Measurements from ENCODE around the gene TMEM258. TPM values are rescaled to one million over a fixed set of nuclear protein-coding genes. Genes with fewer than 3 reads are reported as not detected.

TMEM258 gene
- total RNA-seq, 2 donors from 2014 or later = 68.4 to 77.6 TPM

DNA sequence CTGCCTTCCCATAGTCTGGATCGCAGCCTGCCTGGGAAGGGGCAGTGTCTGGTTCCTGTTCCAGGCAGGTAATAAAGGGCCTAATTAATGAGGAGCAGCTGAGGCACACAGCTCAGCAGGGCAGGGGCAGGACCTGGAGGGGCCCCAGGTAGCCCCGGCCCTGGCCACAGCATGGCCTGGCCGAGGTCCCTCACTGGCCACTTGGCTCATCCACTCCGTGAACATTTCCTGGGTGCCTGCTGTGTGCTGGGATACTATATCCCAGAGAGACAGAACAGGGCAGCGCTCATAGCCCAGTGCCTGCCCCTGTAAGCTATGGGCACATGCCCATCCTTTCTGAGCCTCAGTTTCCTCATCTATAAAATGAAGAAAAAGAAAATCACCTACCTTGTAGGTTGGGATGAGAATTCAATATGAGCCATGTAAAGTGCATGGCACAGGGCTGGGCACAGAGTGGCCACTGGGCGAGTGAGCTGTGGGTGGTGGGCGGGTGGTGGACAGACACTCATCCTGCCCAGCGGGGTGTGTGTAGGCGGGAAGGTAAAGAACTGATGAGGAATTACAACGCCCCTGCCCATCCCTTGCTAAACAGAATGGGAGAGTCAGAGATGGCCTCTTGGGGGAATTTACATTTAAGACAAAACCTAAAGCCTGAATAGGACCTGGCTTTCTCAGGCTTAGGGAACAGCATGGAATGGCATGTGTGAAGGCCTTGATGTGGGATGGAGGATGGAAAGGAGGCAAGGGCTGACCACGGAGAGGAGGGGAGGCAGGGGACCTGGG is 30.8 kb downstream of the TMEM258 start:
- Mint-ChIP-seq H3K4me3 (no peak overlapping the region), H3K27ac (no peak overlapping the region), H3K36me3 (ENCODE audit: low read depth) (no peaks in the 10 kb centered on the region), H3K27me3 (no peaks in the 10 kb centered on the region), H3K4me1 (no peaks in the 10 kb centered on the region)
- ATAC-seq (no peak), DNase-seq (no peak)
- H3K9me3 ChIP-seq (ENCODE audit: control insufficient read depth, low read length, poor library complexity, severe bottlenecking) = no peaks in the 10 kb centered on the region

DNA sequence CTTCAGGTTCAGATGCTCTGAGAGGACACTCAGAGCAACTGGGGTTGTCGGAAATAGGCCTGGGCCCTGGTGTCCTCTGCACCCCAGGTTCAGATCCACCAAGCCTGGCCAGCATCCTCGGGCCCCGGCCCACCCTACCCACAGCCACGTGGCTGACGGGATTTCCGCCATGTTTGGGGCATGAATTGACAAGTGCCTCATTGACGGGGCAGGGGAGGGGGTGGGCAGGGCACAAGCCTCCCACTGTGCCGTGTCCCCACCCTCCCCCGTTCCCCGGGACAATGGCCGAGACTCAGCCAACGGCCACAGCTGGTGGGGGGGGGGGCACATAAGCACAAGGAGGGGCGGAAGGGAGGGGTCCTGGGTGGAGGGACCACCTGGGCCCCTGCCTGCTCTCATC is 31.5 kb downstream of the TMEM258 start:
- H3K27me3 Mint-ChIP-seq = no peaks in the 10 kb centered on the region
- peaks cover 5% of the 10 kb centered on the region for H3K4me1 Mint-ChIP-seq
- H3K36me3 Mint-ChIP-seq (ENCODE audit: low read depth) = no peaks in the 10 kb centered on the region
- H3K9me3 ChIP-seq (ENCODE audit: control insufficient read depth, low read length, poor library complexity, severe bottlenecking) = no peaks in the 10 kb centered on the region
- H3K27ac Mint-ChIP-seq = no peak overlapping the region
- ATAC-seq = no peak
- H3K4me3 Mint-ChIP-seq = no peak overlapping the region
- no peak for DNase-seq

DNA sequence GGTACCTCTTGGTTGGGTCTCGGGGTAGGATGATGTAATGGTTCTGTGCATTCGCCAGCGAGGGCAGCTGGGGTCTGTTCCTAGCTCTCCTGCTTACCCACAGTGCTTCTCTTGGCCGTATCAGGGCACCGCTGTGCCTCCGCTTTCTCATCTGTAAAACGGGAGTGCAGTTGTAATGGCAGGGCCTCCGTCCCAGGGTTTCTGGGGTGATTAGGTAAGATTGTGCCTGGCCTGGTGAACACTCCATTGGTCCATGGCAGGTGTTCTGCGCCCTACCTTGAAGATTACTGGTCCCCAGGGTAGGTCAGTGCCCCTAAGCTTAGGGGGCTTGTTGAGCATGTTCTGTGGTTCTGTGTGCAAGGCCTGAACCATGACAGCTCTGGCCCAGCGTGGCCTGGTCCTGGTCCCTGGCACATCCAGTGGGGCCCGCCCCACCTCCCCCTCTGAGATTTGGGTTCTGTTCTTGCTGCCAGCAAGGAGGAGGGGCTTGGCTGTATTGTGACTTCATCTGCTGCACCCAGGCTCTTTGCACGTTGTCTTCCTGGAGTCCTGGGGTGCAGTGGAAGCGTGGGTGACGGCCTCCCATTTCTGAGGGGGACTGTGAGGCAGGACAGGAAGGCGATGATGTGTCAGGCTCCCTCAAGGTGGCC is 35.1 kb downstream of the TMEM258 start:
- Mint-ChIP-seq H3K36me3 (ENCODE audit: low read depth) (no peaks in the 10 kb centered on the region), H3K4me3 (no peak overlapping the region), H3K27me3 (peaks cover 4% of the 10 kb centered on the region), H3K27ac (no peak overlapping the region), H3K4me1 (peaks cover 10% of the 10 kb centered on the region)
- no peaks in the 10 kb centered on the region for H3K9me3 ChIP-seq (ENCODE audit: control insufficient read depth, low read length, poor library complexity, severe bottlenecking)
- ATAC-seq (no peak), DNase-seq (no peak)

DNA sequence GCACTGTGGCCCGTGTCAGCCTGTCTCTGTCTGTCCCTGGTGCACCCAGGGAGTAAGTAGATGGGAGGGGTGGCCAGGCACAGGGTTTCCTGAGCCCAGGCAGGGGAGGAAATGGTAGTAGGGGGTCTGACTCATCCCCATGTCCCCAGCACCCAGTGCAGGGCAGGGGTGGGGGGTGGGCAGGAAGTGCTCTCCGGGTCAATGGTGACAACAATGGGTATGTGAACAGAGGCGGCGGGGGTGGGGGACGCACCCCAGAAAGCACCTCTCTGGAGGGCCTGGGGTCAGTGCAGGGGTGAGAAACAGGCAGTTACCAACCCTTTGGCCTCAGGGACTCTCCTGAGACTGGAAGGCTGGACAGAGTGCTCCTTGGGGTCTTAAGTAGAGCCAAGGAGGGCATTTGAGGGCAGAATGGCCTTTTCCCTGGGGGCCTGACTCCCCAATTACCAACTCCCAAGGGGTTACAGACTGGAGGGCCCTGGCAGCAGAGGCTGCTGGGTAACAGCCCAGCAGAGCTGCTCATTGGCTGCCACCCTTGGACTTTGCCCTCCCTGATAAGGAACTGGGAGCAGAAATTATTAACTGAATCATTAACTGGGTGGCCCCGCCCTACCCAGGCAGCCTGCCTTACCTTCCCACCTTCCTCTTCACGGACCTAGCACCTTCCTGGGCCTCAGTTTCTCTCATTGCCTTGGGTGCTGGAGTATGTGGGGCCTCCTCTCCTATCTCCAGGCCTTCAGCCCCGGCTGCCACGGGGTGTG is 35.8 kb downstream of the TMEM258 start:
- Mint-ChIP-seq H3K27me3 (peaks cover 4% of the 10 kb centered on the region), H3K36me3 (ENCODE audit: low read depth) (no peaks in the 10 kb centered on the region), H3K27ac (no peak overlapping the region), H3K4me1 (peaks cover 10% of the 10 kb centered on the region), H3K4me3 (peak overlapping the region; percentile 41)
- H3K9me3 ChIP-seq (ENCODE audit: control insufficient read depth, low read length, poor library complexity, severe bottlenecking) = no peaks in the 10 kb centered on the region
- DNase-seq = no peak
- no peak for ATAC-seq

DNA sequence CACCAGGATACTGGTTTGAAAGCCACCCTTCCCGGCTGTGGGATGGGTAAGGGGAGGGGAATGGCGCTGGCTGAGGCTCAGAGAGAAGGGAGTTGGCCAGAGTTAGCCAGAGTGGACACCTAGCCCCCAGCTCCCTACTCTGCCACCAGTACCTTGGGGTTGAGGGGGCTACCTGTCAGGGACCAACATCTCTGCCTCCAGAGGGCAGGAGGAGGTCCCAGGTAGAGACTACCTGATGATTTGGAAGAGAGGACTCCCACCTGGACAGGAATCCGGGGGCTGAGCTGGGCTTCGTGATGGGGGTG is 36.3 kb downstream of the TMEM258 start:
- no peak for ATAC-seq
- peaks cover 13% of the 10 kb centered on the region for H3K4me1 Mint-ChIP-seq
- no peak overlapping the region for H3K27ac Mint-ChIP-seq
- DNase-seq = no peak
- H3K9me3 ChIP-seq (ENCODE audit: control insufficient read depth, low read length, poor library complexity, severe bottlenecking) = no peaks in the 10 kb centered on the region
- peaks cover 9% of the 10 kb centered on the region for H3K27me3 Mint-ChIP-seq
- no peak overlapping the region for H3K4me3 Mint-ChIP-seq
- no peaks in the 10 kb centered on the region for H3K36me3 Mint-ChIP-seq (ENCODE audit: low read depth)

DNA sequence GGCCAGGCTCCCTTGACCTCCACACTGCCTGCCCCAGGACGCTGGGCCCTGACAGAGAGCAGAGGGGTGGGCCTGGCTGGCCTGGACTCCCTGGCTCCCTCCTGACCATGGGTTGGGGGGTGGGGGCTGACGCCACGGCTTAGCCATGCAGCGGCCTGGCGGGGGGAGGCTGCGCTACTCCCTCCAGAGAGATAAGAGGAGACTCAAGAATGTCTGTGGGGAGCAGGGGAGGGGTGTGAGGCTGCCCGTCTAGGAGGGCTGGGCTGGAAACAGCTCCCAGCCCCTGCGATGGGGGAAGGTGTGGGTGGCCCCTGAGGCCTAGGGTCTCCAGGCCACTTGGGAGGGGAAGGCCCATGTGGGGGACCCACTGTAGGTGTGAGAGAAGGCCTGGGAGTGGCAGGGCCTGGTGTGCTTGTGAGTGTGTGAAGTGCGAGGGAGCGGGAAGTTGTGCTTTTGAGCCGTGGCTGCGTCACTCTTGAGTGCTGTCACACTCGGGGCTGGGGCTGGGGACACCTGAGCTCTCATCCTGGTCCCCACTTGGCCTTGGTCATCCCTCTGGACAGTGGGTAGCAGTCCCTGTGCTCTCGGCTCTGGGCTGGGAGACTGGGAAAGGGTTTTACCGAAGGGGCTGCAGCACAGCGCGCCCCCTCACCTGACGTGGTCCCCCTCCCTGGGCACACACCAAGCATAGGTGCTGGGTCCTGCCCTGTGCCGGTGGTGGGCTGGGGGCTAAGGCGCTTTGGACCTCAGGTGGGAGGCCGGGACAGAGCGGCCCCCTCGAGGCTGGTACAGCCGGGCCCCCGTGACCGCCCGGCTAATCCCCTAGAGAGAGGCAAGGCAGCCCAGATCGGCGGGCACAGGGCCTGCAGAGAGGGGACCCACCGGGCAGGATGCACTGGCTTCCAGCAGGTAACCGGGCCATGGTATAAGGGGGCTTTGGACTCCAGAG is 37.6 kb downstream of the TMEM258 start:
- H3K4me3 Mint-ChIP-seq = no peak overlapping the region
- no peaks in the 10 kb centered on the region for H3K9me3 ChIP-seq (ENCODE audit: control insufficient read depth, low read length, poor library complexity, severe bottlenecking)
- no peak for ATAC-seq
- H3K27me3 Mint-ChIP-seq = peaks cover 14% of the 10 kb centered on the region
- no peak overlapping the region for H3K27ac Mint-ChIP-seq
- H3K36me3 Mint-ChIP-seq (ENCODE audit: low read depth) = no peaks in the 10 kb centered on the region
- peaks cover 16% of the 10 kb centered on the region for H3K4me1 Mint-ChIP-seq
- no peak for DNase-seq

DNA sequence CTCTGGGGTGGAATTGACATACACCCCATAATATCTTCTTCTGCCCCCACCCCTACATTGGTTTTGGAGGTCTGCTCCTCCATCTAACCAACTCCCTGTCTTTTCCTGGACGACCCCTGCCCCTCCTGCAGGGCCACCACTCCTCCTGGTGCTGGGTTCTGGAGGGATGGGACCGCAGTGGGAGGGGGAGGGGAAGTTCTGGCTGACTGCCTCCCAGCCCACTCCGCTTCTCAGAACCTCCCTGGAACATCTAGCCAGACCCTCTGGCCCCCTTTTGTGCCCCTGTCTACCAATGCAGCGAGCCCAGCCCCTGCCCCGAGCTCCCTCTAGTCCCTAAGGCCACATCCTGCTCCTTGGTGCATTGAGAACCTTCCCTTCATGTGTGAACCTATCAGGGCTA is 38.7 kb downstream of the TMEM258 start:
- Mint-ChIP-seq H3K27me3 (peaks cover 24% of the 10 kb centered on the region), H3K4me3 (peak overlapping the region; percentile 88), H3K4me1 (peaks cover 16% of the 10 kb centered on the region), H3K36me3 (ENCODE audit: low read depth) (no peaks in the 10 kb centered on the region), H3K27ac (peak overlapping the region; percentile 45)
- DNase-seq (no peak), ATAC-seq (no peak)
- H3K9me3 ChIP-seq (ENCODE audit: control insufficient read depth, low read length, poor library complexity, severe bottlenecking) = no peaks in the 10 kb centered on the region

DNA sequence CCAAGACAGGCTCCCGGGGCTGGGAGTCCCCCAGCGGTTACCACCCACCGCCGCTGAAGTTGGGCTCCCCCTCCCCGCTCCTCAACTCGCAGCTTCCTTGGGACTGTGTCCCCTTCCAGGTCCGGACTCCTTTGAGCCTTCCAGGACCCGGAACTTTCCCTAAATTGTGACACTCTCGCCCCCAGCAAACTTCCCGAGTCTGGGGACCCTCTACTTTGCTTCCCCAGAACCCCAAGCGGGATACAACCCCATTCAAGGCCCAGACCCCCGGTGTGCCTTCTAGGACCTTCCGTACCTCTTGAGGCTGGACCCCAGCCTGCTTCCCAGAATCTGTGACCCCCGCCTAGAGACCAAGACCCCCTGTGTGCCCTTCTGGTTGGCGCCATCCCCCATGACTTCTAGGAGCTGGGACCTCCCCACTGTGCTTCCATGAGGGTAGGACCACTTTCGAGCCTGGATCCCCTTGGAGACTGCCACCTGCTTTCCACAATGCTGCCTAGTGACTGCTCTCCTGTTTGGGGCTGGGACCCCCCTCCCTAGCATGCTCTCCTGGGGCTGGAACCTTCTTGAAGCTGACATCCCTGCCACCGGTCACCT is 39.4 kb downstream of the TMEM258 start:
- H3K27me3 Mint-ChIP-seq = peaks cover 25% of the 10 kb centered on the region
- ATAC-seq (peak; percentile 44), DNase-seq (no peak)
- no peak overlapping the region for H3K27ac Mint-ChIP-seq
- peaks cover 16% of the 10 kb centered on the region for H3K4me1 Mint-ChIP-seq
- no peaks in the 10 kb centered on the region for H3K9me3 ChIP-seq (ENCODE audit: control insufficient read depth, low read length, poor library complexity, severe bottlenecking)
- peak overlapping the region; percentile 88 for H3K4me3 Mint-ChIP-seq
- H3K36me3 Mint-ChIP-seq (ENCODE audit: low read depth) = no peaks in the 10 kb centered on the region

DNA sequence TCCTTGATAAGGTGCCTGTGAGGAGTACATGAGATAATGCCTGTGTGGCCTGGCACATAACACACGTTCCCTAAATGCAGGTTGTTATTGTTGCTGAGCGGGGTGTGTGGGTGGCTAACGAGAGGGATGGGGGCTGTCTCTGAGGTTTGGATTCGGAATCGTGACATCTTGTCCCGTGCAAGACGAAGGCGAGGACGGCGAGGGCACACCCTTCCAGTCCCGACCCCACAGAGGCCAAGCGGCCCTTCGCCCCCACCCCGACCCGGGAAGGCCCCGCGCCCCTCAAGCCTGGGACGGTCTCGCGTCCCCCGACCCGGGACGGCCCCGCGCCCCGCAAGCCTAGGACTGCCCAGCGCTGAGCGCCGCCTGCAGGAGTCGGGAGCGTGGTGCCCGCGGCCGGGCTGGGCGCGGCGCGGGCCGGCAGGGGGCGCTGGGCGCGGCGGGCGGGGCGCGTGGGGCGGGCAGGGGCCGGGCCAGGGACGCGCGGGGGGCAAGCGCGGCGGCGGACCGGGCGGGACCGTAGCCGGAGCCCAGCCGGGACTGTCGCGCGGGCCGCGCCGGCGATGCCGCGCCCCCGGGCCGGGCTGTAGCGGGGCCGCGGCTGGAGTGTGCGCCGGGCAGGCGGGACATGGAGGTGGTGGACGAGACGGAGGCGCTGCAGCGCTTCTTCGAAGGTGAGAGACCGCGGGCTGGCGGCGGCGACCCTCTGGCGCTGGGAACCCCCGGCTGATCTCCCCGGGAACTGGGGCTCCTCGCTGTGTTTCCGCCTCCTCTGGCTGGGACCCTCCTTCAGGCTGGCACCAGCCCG is 40.1 kb downstream of the TMEM258 start, which contains the start of gene MYRF:
Gene MYRF, plus strand, starts transcription at position 520 of the 808 bp plus-strand sequence. Its CDS starts 109 bp downstream, at position 629.
- DNase-seq (peak; percentile 61 to 65 (median 64)), ATAC-seq (peak; percentile 92)
- Mint-ChIP-seq H3K4me3 (peak within 1 kb of the TSS; percentile 88), H3K27me3 (peaks cover 25% of the 10 kb centered on the region), H3K36me3 (ENCODE audit: low read depth) (no peaks in the 10 kb centered on the region), H3K4me1 (peaks cover 16% of the 10 kb centered on the region), H3K27ac (no peak within 1 kb of the TSS)
- no peaks in the 10 kb centered on the region for H3K9me3 ChIP-seq (ENCODE audit: control insufficient read depth, low read length, poor library complexity, severe bottlenecking)

DNA sequence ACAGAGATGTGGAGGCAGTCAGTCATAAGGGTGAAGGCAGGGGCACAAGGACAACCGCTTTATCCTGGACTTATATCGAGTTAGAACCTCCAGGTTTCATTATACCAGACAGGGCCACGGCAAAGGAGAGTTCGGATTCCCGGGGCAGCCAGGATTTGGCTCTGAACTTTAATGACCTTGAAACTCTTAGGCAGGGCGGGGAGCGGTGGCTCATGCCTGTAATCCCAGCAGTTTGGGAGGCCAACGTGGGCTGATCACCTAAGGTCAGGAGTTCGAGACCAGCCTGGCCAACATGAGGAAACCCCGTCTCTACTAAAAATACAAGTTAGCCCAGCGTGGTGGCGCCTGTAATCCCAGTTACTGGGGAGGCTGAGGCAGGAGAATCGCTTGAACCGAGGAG is 41.0 kb downstream of the TMEM258 start:
- no peak for DNase-seq
- no peak overlapping the region for H3K27ac Mint-ChIP-seq
- H3K27me3 Mint-ChIP-seq = peaks cover 25% of the 10 kb centered on the region
- ATAC-seq = no peak
- H3K4me1 Mint-ChIP-seq = peaks cover 14% of the 10 kb centered on the region
- H3K4me3 Mint-ChIP-seq = peak overlapping the region; percentile 80
- H3K9me3 ChIP-seq (ENCODE audit: control insufficient read depth, low read length, poor library complexity, severe bottlenecking) = no peaks in the 10 kb centered on the region
- H3K36me3 Mint-ChIP-seq (ENCODE audit: low read depth) = no peaks in the 10 kb centered on the region

DNA sequence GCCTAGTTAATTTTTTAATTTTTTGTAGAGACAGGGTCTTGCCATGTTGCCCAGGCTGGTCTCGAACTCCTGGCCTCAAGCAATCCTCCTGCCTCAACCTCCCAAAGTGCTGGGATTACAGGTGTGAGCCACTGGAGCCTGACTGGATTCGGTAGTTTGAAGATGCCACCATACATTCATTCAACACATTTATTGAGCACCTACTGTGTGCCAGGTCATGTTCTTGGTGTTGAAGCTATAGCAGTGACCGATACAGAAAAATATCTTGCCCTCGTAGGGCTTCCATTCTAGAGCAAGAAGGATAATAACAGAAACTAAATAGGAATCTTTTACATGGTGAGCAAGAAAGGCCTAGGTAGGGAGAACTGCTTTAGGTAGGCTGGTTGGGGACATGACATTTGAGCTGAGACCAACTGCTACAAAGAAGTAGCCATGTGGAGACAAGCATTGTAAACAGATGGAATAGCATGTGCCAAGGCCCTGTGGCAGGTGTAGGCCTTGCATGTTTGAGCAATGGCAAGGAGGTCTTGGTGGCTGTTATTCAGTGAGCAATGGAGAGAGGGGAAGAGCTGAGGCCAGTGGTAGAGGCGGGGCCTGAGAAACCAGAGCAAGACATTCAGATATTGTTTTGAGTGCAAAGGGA is 41.6 kb downstream of the TMEM258 start:
- no peak for DNase-seq
- H3K4me1 Mint-ChIP-seq = peaks cover 12% of the 10 kb centered on the region
- H3K27ac Mint-ChIP-seq = no peak overlapping the region
- peaks cover 25% of the 10 kb centered on the region for H3K27me3 Mint-ChIP-seq
- peak overlapping the region; percentile 80 for H3K4me3 Mint-ChIP-seq
- H3K36me3 Mint-ChIP-seq (ENCODE audit: low read depth) = no peaks in the 10 kb centered on the region
- no peaks in the 10 kb centered on the region for H3K9me3 ChIP-seq (ENCODE audit: control insufficient read depth, low read length, poor library complexity, severe bottlenecking)
- no peak for ATAC-seq

Measured in T-helper 17 cell (primary cell).